Fibroblast of mammary gland (primary cell): Measurements from ENCODE around the gene TGFA.

Experiments used
- DNase-seq: peaks from one replicate; pipeline ENCODE4 v3.0.0-alpha.2; 2010; ENCODE audit warnings: low read depth
- H3K4me3 ChIP-seq: 2 replicates; pipeline ENCODE4 v1.5.1; 2011; ENCODE audit warnings: low read depth, mild to moderate bottlenecking, low read length, moderate library complexity; ENCODE audit not compliant: control insufficient read depth
- TF ChIP-seq, protein P1 (sequence below): conservative IDR thresholded peaks from 2 replicates; pipeline ENCODE4 v1.5.1; 2011; ENCODE audit warnings: low read depth, low read length, inconsistent platforms; ENCODE audit not compliant: control insufficient read depth, insufficient read depth

Gene TGFA

DNA sequence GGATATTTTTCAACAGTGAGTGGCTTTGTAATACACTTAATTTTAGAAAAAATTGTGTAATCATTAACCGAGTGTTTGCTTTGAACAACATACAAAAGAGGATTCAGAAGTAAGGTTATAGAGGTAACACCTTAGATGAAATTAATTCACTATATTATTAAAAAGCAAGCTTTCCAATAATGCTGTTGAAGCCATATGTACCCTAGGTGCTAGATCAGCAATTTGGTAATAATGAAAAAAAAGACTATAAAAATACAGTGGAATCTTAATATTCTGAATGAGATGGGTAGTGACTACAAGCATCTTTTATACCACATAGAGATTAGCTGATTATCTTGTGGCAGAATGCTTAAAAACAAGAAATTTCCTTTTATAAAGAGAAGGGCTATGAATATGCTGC is 136.6 kb downstream of the TGFA start:
- TF ChIP-seq, protein P1, sequence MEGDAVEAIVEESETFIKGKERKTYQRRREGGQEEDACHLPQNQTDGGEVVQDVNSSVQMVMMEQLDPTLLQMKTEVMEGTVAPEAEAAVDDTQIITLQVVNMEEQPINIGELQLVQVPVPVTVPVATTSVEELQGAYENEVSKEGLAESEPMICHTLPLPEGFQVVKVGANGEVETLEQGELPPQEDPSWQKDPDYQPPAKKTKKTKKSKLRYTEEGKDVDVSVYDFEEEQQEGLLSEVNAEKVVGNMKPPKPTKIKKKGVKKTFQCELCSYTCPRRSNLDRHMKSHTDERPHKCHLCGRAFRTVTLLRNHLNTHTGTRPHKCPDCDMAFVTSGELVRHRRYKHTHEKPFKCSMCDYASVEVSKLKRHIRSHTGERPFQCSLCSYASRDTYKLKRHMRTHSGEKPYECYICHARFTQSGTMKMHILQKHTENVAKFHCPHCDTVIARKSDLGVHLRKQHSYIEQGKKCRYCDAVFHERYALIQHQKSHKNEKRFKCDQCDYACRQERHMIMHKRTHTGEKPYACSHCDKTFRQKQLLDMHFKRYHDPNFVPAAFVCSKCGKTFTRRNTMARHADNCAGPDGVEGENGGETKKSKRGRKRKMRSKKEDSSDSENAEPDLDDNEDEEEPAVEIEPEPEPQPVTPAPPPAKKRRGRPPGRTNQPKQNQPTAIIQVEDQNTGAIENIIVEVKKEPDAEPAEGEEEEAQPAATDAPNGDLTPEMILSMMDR = no peak
- DNase-seq = no peak
- no peak overlapping the region for H3K4me3 ChIP-seq

- DNase-seq = no peak
- no peak overlapping the region for H3K4me3 ChIP-seq
- TF ChIP-seq, protein P1 = no peak
These were observed 141.1 kb downstream of the TGFA start for GRCh38 chr2:70412294-70413070.

GRCh38 chr2:70411483-70412125 is 142.0 kb downstream of the TGFA start:
- H3K4me3 ChIP-seq = no peak overlapping the region
- TF ChIP-seq, protein P1 = no peak
- DNase-seq = no peak

DNA sequence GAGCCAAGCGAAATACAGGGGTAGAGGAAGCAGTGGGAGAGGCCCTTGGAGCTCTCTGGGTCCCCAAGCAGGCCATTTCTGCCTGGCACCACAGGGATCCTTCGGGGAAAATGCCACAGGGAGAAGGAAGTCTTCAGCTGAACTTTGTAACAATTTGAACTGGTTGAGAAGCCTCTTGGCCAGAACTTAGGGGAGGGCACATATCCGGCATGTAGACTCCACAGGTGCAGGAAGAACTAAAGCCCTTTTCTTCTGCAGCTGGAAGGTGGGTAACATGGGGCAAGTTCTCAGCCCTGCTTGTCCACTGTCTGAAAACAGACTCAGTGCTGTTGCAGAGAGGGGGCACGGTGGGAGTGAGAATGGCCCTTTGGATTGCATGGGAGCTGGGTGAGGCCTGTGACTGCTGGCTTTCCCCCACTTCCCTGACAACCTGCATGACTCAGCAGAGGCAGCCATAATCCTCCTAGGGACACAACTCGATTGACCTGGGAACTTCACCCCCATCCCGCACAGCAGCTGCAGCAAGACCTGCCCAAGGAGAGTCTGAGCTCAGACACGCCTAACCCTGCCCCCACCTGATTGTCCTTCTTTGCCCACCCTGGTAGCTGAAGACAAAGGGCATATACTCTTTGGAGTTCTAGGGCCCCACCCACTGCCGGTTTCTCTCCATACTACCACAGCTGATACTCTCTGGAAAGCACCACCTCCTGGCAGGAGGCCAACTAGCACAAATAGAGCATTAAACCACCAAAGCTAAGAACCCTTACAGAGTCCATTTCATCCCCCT is 150.2 kb downstream of the TGFA start:
- TF ChIP-seq, protein P1 = no peak
- no peak overlapping the region for H3K4me3 ChIP-seq
- DNase-seq = no peak

GRCh38 chr2:70400539-70400938 is 153.1 kb downstream of the TGFA start:
- no peak overlapping the region for H3K4me3 ChIP-seq
- no peak for DNase-seq
- TF ChIP-seq, protein P1 = no peak

DNA sequence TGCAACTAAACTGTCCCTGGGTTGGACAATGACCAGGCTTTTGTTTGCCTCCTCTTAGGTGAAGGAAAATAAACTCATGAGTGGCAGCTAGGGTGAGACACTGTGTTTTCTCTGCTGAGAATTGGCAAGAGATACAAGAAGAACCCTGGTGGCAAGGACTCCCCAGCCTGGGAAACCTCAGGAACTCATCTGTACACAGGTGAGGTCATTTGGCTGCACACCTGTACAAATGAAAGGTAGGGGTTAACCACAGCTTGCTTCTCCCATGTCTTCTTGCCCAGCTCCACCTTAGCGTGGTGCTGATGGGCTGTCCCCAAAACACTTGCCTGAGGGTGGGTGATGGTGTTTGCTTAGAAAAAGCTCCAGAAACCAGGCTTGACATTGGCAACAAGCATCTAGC is 154.6 kb downstream of the TGFA start:
- TF ChIP-seq, protein P1 = no peak
- no peak overlapping the region for H3K4me3 ChIP-seq
- no peak for DNase-seq
